IPS-20b (cell line): ENCODE results near the gene SPRED1.

Experiments used
- H3K27ac ChIP-seq: one replicate; pipeline ENCODE4 v1.5.1; 2013; ENCODE audit warnings: low read length
- H3K27me3 ChIP-seq: 2 replicates; pipeline ENCODE4 v1.6.1; 2013; ENCODE audit warnings: mild to moderate bottlenecking, low read length, inconsistent platforms; ENCODE audit not compliant: insufficient read depth
- H3K36me3 ChIP-seq: 2 replicates; pipeline ENCODE4 v1.6.1; 2013; ENCODE audit warnings: low read depth, mild to moderate bottlenecking, inconsistent platforms, low read length, moderate library complexity; ENCODE audit not compliant: insufficient read depth
- H3K4me1 ChIP-seq: 2 replicates; pipeline ENCODE4 v1.6.1; 2013; ENCODE audit warnings: mild to moderate bottlenecking, control low read depth, inconsistent platforms, low read length, moderate library complexity; ENCODE audit not compliant: insufficient read depth
- H3K4me3 ChIP-seq: 2 replicates; pipeline ENCODE4 v1.5.1; 2013; ENCODE audit warnings: mild to moderate bottlenecking, low read length, inconsistent platforms
- H3K9ac ChIP-seq: 2 replicates; pipeline ENCODE4 v1.6.1; 2013; ENCODE audit warnings: low read depth, mild to moderate bottlenecking, inconsistent platforms, low read length, moderate library complexity
- H3K9me3 ChIP-seq: 2 replicates; pipeline ENCODE4 v1.6.1; 2013; ENCODE audit warnings: mild to moderate bottlenecking, low read depth, low read length, inconsistent platforms; ENCODE audit not compliant: insufficient read depth

The SPRED1 gene

GRCh38 chr15:38294126-38294525 is 41.5 kb downstream of the SPRED1 start:
- Histone ChIP-seq H3K4me1 (peaks cover 7% of the 10 kb centered on the region; the same call in 1 of the 2 replicates), H3K27ac (no peak overlapping the region), H3K9ac (no peak overlapping the region), H3K27me3 (no peaks in the 10 kb centered on the region), H3K9me3 (peaks cover 20% of the 10 kb centered on the region), H3K36me3 (peaks cover 14% of the 10 kb centered on the region; the same call in 1 of the 2 replicates), H3K4me3 (no peak overlapping the region)

GRCh38 chr15:38297623-38298388 is 45.2 kb downstream of the SPRED1 start:
- Histone ChIP-seq H3K4me1 (peaks cover 7% of the 10 kb centered on the region; the same call in 1 of the 2 replicates), H3K36me3 (peaks cover 29% of the 10 kb centered on the region; the same call in 1 of the 2 replicates), H3K27me3 (no peaks in the 10 kb centered on the region), H3K27ac (no peak overlapping the region), H3K9me3 (no peaks in the 10 kb centered on the region), H3K9ac (no peak overlapping the region), H3K4me3 (no peak overlapping the region)

- Histone ChIP-seq H3K4me1 (peaks cover 7% of the 10 kb centered on the region), H3K9ac (no peak overlapping the region), H3K9me3 (no peaks in the 10 kb centered on the region), H3K27me3 (no peaks in the 10 kb centered on the region), H3K4me3 (no peak overlapping the region), H3K36me3 (peaks cover 33% of the 10 kb centered on the region; the same call in 1 of the 2 replicates), H3K27ac (no peak overlapping the region)
Observed at GRCh38 chr15:38299216-38299615, 46.6 kb downstream of the SPRED1 start.

GRCh38 chr15:38300395-38300794 is 47.8 kb downstream of the SPRED1 start:
- Histone ChIP-seq H3K36me3 (peaks cover 35% of the 10 kb centered on the region; the same call in 1 of the 2 replicates), H3K27me3 (no peaks in the 10 kb centered on the region), H3K9ac (no peak overlapping the region), H3K4me3 (no peak overlapping the region), H3K9me3 (no peaks in the 10 kb centered on the region), H3K27ac (no peak overlapping the region), H3K4me1 (peaks cover 7% of the 10 kb centered on the region)

- Histone ChIP-seq H3K36me3 (peaks cover 57% of the 10 kb centered on the region; the same call in 1 of the 2 replicates), H3K27ac (no peak overlapping the region), H3K4me3 (no peak overlapping the region), H3K27me3 (no peaks in the 10 kb centered on the region), H3K4me1 (peaks cover 6% of the 10 kb centered on the region), H3K9ac (no peak overlapping the region), H3K9me3 (no peaks in the 10 kb centered on the region)
Observed at GRCh38 chr15:38304481-38304880, 51.8 kb downstream of the SPRED1 start.

- no peaks in the 10 kb centered on the region for H3K27me3 ChIP-seq
- H3K27ac ChIP-seq, result no peak overlapping the region
- peaks cover 8% of the 10 kb centered on the region for H3K4me1 ChIP-seq
- peaks cover 36% of the 10 kb centered on the region; the same call in 1 of the 2 replicates for H3K36me3 ChIP-seq
- no peaks in the 10 kb centered on the region for H3K9me3 ChIP-seq
- no peak overlapping the region for H3K9ac ChIP-seq
- H3K4me3 ChIP-seq, result no peak overlapping the region
Observed at GRCh38 chr15:38307251-38307650, 54.6 kb downstream of the SPRED1 start.

- H3K9ac ChIP-seq, result no peak overlapping the region
- no peak overlapping the region for H3K27ac ChIP-seq
- H3K36me3 ChIP-seq, result peaks cover 31% of the 10 kb centered on the region; the same call in 1 of the 2 replicates
- no peaks in the 10 kb centered on the region for H3K27me3 ChIP-seq
- H3K4me1 ChIP-seq, result peaks cover 10% of the 10 kb centered on the region
- H3K9me3 ChIP-seq, result no peaks in the 10 kb centered on the region
- H3K4me3 ChIP-seq, result no peak overlapping the region
Observed at GRCh38 chr15:38307861-38308641, 55.4 kb downstream of the SPRED1 start.

- Histone ChIP-seq H3K4me1 (peaks cover 10% of the 10 kb centered on the region), H3K27ac (no peak overlapping the region), H3K36me3 (peaks cover 31% of the 10 kb centered on the region; the same call in 1 of the 2 replicates), H3K9ac (no peak overlapping the region), H3K4me3 (no peak overlapping the region), H3K27me3 (no peaks in the 10 kb centered on the region), H3K9me3 (no peaks in the 10 kb centered on the region)
Observed at GRCh38 chr15:38308797-38309196, 56.2 kb downstream of the SPRED1 start.

- Histone ChIP-seq H3K27me3 (no peaks in the 10 kb centered on the region), H3K9ac (no peak overlapping the region), H3K4me1 (peaks cover 4% of the 10 kb centered on the region; the same call in 1 of the 2 replicates), H3K4me3 (no peak overlapping the region), H3K9me3 (no peaks in the 10 kb centered on the region), H3K36me3 (peaks cover 11% of the 10 kb centered on the region; the same call in 1 of the 2 replicates), H3K27ac (no peak overlapping the region)
Observed at GRCh38 chr15:38312190-38312589, 59.6 kb downstream of the SPRED1 start.

- no peaks in the 10 kb centered on the region for H3K27me3 ChIP-seq
- H3K4me3 ChIP-seq, result no peak overlapping the region
- no peaks in the 10 kb centered on the region for H3K9me3 ChIP-seq
- peaks cover 4% of the 10 kb centered on the region; the same call in 1 of the 2 replicates for H3K4me1 ChIP-seq
- H3K9ac ChIP-seq, result no peak overlapping the region
- H3K27ac ChIP-seq, result no peak overlapping the region
- H3K36me3 ChIP-seq, result no peaks in the 10 kb centered on the region
Observed at GRCh38 chr15:38316311-38316710, 63.7 kb downstream of the SPRED1 start.

- no peaks in the 10 kb centered on the region for H3K9me3 ChIP-seq
- H3K4me3 ChIP-seq, result no peak overlapping the region
- H3K36me3 ChIP-seq, result peaks cover 33% of the 10 kb centered on the region
- no peaks in the 10 kb centered on the region for H3K27me3 ChIP-seq
- no peaks in the 10 kb centered on the region for H3K4me1 ChIP-seq
- H3K27ac ChIP-seq, result no peak overlapping the region
- no peak overlapping the region for H3K9ac ChIP-seq
Observed at GRCh38 chr15:38320181-38320580, 67.5 kb downstream of the SPRED1 start.
